Measurements from ENCODE around the gene AGRN.

The AGRN gene

GRCh38 chr1:1082239-1082775, 62.4 kb downstream of the AGRN start:
- DNase-seq (ENCODE audit: low read depth): no peak

GRCh38 chr1:1082776-1083415, 63.0 kb downstream of the AGRN start:
- no peak for DNase-seq (ENCODE audit: low read depth)

GRCh38 chr1:1083416-1084371, 63.8 kb downstream of the AGRN start:
- no peak for DNase-seq (ENCODE audit: low read depth)

GRCh38 chr1:1084372-1085170, 64.7 kb downstream of the AGRN start:
- no peak for DNase-seq (ENCODE audit: low read depth)

- no peak for DNase-seq (ENCODE audit: low read depth)
These were observed 65.4 kb downstream of the AGRN start for GRCh38 chr1:1085171-1085841.

GRCh38 chr1:1085911-1086841, 66.3 kb downstream of the AGRN start:
- DNase-seq (ENCODE audit: low read depth): no peak

- no peak for DNase-seq (ENCODE audit: low read depth)
These were observed 67.0 kb downstream of the AGRN start for GRCh38 chr1:1086911-1087341.

- DNase-seq (ENCODE audit: low read depth): no peak
These were observed 67.6 kb downstream of the AGRN start for GRCh38 chr1:1087351-1088028.

GRCh38 chr1:1088029-1088800, 68.3 kb downstream of the AGRN start:
- DNase-seq (ENCODE audit: low read depth): no peak

GRCh38 chr1:1088801-1089680, 69.1 kb downstream of the AGRN start:
- DNase-seq (ENCODE audit: low read depth): no peak

GRCh38 chr1:1089731-1090423, 70.0 kb downstream of the AGRN start:
- DNase-seq (ENCODE audit: low read depth): no peak

GRCh38 chr1:1090424-1091343, 70.8 kb downstream of the AGRN start:
- no peak for DNase-seq (ENCODE audit: low read depth)

GRCh38 chr1:1091344-1092148, 71.6 kb downstream of the AGRN start:
- no peak for DNase-seq (ENCODE audit: low read depth)

- DNase-seq (ENCODE audit: low read depth): no peak
These were observed 72.4 kb downstream of the AGRN start for GRCh38 chr1:1092149-1092855.

Measured in stimulated activated CD8-positive, alpha-beta memory T cell treated with anti-CD3 and anti-CD28 coated beads, Interleukin-12 subunit alpha, Interleukin-12 subunit beta, amount 100 ng/mL, for 4 hours (primary cell).